Hippocampal formation (tissue), 2 donors: ENCODE measurements around the gene CALML5.

Source experiments
- DNase-seq, 2 donors: peaks; one replicate each; lab custom pipeline; 2025; lab: John Stamatoyannopoulos, UW

Gene CALML5

GRCh38 chr10:5533098-5533731, 33.8 kb upstream of the CALML5 start:
- no peak for DNase-seq

- no peak for DNase-seq
Measured at GRCh38 chr10:5532618-5533097, 33.3 kb upstream of the CALML5 start.

- no peak for DNase-seq
Measured at GRCh38 chr10:5532307-5532605, 32.9 kb upstream of the CALML5 start.

GRCh38 chr10:5531558-5532306, 32.4 kb upstream of the CALML5 start:
- DNase-seq, result no peak

- DNase-seq, result no peak
Measured at GRCh38 chr10:5530846-5531557, 31.6 kb upstream of the CALML5 start.

DNA sequence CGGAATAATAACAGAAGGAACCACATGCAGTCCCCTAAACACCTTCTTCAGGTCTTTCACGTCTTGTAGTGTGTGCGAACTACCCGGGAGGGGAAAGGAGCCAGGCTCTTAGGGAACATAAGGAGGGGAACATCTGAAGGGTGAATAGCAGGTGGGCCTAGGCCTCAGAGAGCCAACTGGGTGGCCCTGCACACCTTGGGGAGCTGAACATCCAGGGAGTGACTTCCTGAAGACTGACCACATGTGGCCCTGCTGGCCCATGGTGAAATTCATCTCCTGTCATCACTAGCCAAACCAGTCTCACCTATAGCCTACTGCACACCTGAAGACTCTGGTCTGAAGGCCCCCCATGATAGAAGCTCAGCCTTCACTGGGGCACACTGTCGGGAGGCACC, 31.0 kb upstream of the CALML5 start:
- no peak for DNase-seq

GRCh38 chr10:5529702-5530411, 30.5 kb upstream of the CALML5 start:
- DNase-seq, result no peak

- no peak for DNase-seq
Measured at GRCh38 chr10:5528989-5529701, 29.8 kb upstream of the CALML5 start.

DNA sequence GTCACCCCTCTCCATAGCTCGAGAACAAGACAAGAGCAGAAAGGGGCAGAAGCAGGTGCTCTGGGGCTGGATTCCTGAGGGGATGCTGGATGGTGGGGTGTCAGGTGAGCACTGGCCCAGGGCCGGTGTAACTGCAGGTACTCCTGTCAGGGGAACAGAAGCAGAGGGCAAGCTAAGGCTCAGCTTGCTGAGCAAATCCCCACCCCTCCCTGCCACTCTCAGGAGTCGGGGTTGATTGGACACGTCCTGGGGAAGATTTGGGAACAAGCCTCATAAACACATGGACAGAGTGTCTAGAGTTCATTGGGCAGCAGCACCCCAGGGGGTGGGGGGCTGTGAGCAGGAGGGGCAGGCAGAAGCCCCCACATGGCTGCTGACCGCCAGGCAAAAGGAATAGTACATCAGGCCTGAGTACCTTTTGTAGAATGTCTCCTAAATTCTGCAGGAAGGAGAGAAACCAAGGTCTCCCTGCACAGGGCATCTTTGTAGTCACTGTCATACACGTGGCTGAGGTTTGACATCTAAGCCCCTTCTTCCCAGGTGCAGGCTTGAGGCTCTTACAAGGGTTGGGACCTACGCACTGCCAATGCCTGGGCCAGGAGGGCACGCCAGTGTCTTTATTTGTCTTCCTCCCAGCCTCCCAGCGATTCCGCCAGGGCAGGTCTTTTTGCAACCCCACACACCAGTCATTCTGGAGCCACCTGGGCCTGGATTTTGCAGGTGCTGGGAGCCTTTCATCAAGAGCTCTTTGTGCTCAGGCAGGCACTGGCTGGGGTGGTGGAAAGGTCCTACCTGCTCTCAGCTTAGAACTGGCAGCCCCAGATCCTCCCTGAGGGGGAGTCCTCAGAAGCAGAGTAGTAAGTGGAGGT, 28.2 kb upstream of the CALML5 start:
- no peak for DNase-seq

DNA sequence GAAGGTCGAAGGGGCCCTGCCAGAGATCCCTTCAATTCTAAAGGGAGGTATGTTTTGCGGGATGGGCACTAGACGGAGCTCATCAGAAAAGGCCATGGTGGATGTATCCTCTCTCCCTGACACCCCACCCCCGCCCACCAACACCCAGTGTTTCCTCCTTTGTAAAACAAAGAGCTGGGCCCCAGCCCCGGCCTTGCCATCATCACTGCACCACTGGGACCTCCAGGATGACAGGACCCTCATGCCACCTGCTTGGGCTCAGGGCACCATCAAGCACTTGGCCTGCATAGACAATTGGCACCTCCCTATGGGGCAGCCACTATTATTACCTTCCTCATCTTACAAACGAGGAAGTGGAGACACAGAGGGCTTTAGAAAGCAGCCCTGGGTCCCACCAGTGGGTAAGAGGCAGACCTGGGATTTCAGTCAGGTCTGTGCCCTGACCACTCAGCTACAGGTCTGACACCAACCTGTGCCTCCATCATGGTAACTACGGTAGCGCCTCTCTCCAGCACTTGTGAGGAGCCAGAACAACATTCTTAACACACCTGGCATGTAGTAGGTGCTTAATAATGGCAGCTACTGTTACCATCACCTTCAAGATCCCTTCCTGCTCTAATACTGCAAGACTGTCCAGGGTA, 27.4 kb upstream of the CALML5 start:
- DNase-seq, result no peak

DNA sequence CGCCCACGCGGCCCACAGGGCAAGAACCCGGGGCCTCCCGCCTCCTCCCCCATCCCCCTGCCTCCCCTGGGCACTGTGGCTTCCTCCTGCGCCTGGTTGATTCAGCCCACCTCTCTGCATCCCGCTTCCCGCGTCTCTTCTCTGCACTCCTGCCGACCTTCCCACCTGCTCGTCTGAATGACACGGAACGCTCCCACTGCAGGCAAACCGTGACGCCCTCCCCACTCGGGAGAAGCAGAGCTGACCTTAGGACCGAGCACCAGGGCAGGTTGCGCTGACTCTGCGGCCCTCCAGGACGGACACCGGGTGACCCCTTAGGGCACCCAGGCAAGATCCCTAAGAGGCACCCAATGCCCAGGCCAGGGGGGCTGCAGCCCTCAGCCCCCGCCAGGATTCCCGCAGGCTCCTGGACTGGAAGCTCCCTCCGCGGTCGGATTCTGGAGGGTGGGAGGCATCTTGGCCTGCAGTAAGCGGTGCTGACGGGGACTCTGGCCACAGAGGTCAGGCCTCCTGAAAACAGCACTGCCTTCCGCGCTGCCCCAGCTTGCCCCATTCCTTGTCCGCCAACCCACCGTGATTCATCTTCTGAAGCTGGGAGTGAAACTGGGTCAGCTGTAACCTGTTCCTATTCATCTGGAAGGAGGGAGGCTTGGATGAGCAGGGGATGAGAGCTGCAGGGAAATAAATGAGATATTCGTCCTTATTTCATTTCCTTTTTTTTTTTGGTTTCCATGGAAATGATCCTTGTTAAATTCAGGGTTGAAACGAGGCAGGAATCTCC, 26.4 kb upstream of the CALML5 start:
- DNase-seq, result no peak

- no peak for DNase-seq
Measured at GRCh38 chr10:5524641-5525560, 25.5 kb upstream of the CALML5 start, which contains the start of gene CALML3. Gene CALML3, plus strand, starts transcription at chr10:5524961. Its CDS starts 125 bp downstream, at chr10:5525086.

DNA sequence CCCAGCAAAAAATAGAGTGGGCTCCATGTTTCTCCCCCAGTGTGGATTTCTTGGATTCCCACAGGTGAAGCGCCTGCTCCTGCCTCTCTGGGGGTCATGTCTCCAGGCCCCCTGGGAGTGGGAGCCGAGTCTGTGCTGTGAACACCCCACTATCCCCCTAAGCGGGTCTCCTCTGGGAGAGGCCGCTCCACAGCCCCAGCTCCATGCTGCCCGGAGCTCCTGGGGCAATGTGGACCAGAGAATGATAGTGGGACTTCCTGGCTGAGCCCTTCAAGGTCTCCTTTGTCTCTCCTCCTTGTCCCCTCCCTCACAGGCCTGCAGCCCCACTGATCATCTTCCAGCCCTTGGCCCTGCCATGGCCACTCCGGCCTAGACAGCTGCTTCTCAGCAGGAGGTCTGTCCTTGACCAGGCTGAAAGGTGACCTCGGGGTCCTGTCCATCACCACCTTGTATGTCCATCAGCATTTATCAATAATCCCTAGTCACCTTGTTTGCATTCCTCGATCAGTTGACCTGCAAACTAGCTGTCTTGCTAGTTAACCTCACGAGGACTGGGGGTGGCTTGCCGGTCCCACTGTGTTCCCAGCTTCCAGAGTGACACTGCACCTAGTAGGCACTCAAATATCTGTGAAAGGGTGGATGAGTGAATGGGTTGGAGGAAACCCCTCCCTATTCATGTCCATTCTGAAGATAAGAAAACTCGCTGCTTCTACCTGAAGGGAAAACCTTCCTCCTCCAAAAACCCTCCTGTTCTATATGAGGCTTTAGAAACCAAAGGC, 24.6 kb upstream of the CALML5 start:
- DNase-seq, result no peak

GRCh38 chr10:5522913-5523560, 23.7 kb upstream of the CALML5 start:
- DNase-seq, result no peak

DNA sequence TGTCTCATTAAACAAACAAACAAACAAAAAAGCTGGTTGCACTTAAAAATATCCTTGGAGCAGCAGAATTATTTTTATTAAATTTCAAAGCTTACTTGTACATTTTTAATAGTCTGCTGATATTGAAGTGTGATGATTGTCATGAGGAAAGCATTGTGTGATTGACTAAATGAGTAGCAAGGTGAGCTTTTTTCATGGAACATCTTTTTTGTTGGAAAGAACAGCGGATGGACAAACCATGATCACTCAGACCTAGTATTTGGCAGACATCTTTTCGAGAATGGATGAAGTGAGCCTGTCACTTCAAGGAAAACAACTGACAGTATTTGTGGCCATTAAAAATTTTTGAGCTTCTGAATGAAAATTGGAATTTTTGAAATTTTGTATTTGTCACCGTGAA, 19.7 kb upstream of the CALML5 start:
- DNase-seq, result no peak

- no peak for DNase-seq
Measured at GRCh38 chr10:5518143-5518542, 18.8 kb upstream of the CALML5 start.

GRCh38 chr10:5517546-5517945, 18.2 kb upstream of the CALML5 start:
- no peak for DNase-seq
